H9 (cell line): ENCODE data around the gene WDR7. TPM values are rescaled to one million over a fixed set of nuclear protein-coding genes. Genes with fewer than 3 reads are reported as not detected.

Experiments
- DNase-seq: peaks from one replicate; pipeline ENCODE4 v3.0.0-alpha.2; 2017
- H2AFZ ChIP-seq: one replicate; pipeline ENCODE4 v1.6.1; 2013; ENCODE audit warnings: mild to moderate bottlenecking, low read length, control low read depth, moderate library complexity
- H2AK5ac ChIP-seq: 2 replicates; pipeline ENCODE4 v1.6.1; 2013; ENCODE audit warnings: low read length, control low read depth, mixed read lengths; ENCODE audit not compliant: insufficient read length
- H2BK120ac ChIP-seq: one replicate; pipeline ENCODE4 v1.6.1; 2013; ENCODE audit warnings: low read depth, mild to moderate bottlenecking, low read length, control low read depth, inconsistent platforms; ENCODE audit not compliant: poor library complexity, severe bottlenecking
- H2BK12ac ChIP-seq: 2 replicates; pipeline ENCODE4 v1.6.1; 2013; ENCODE audit warnings: low read length, control low read depth, mixed read lengths, low read depth; ENCODE audit not compliant: insufficient read length
- H2BK15ac ChIP-seq: 2 replicates; pipeline ENCODE4 v1.6.1; 2013; ENCODE audit warnings: low read depth, low read length, control low read depth
- H2BK20ac ChIP-seq: one replicate; pipeline ENCODE4 v1.6.1; 2013; ENCODE audit warnings: low read depth, mild to moderate bottlenecking, low read length, control low read depth, inconsistent platforms; ENCODE audit not compliant: poor library complexity, severe bottlenecking
- H2BK5ac ChIP-seq: 2 replicates; pipeline ENCODE4 v1.6.1; 2013; ENCODE audit warnings: low read length, control low read depth, mixed read lengths; ENCODE audit not compliant: insufficient read length
- H3K14ac ChIP-seq: 2 replicates; pipeline ENCODE4 v1.6.1; 2013; ENCODE audit warnings: low read length, control low read depth; ENCODE audit not compliant: insufficient read depth
- H3K18ac ChIP-seq: 2 replicates; pipeline ENCODE4 v1.6.1; 2013; ENCODE audit warnings: low read depth, mild to moderate bottlenecking, mixed read lengths, low read length, control low read depth; ENCODE audit not compliant: insufficient read length
- H3K23ac ChIP-seq: 2 replicates; pipeline ENCODE4 v1.6.1; 2013; ENCODE audit warnings: low read length, control low read depth, mixed read lengths, low read depth; ENCODE audit not compliant: insufficient read length
- H3K23me2 ChIP-seq: 2 replicates; pipeline ENCODE4 v1.6.1; 2013; ENCODE audit warnings: low read depth, mild to moderate bottlenecking, mixed read lengths, low read length, control low read depth; ENCODE audit not compliant: insufficient read length, poor library complexity, severe bottlenecking
- H3K27ac ChIP-seq: 2 replicates; pipeline ENCODE4 v1.5.1; 2013; ENCODE audit warnings: low read length, control low read depth, mixed read lengths, low read depth; ENCODE audit not compliant: insufficient read length
- H3K27me3 ChIP-seq: 2 replicates; pipeline ENCODE4 v1.6.1; 2013; ENCODE audit warnings: low read length, control low read depth, inconsistent platforms; ENCODE audit not compliant: insufficient read depth
- H3K4ac ChIP-seq: 2 replicates; pipeline ENCODE4 v1.6.1; 2013; ENCODE audit warnings: low read depth, mild to moderate bottlenecking, control low read depth, inconsistent platforms, low read length, moderate library complexity
- H3K4me1 ChIP-seq: 2 replicates; pipeline ENCODE4 v1.6.1; 2013; ENCODE audit warnings: low read length, control low read depth, inconsistent platforms; ENCODE audit not compliant: insufficient read depth
- H3K4me2 ChIP-seq: 2 replicates; pipeline ENCODE4 v1.6.1; 2013; ENCODE audit warnings: low read length, control low read depth, mixed read lengths; ENCODE audit not compliant: insufficient read length, insufficient read depth
- H3K56ac ChIP-seq: 2 replicates; pipeline ENCODE4 v1.6.1; 2013; ENCODE audit warnings: low read depth, mild to moderate bottlenecking, mixed read lengths, low read length, control low read depth; ENCODE audit not compliant: insufficient read length
- H3K79me1 ChIP-seq: 2 replicates; pipeline ENCODE4 v1.6.1; 2013; ENCODE audit warnings: low read depth, mild to moderate bottlenecking, moderate library complexity, low read length, control low read depth, inconsistent platforms; ENCODE audit not compliant: insufficient read depth, poor library complexity, severe bottlenecking
- H3K79me2 ChIP-seq: 2 replicates; pipeline ENCODE4 v1.6.1; 2013; ENCODE audit warnings: low read length, control low read depth, inconsistent platforms; ENCODE audit not compliant: insufficient read depth
- H3K9ac ChIP-seq: 2 replicates; pipeline ENCODE4 v1.6.1; 2013; ENCODE audit warnings: low read length, control low read depth, mixed read lengths; ENCODE audit not compliant: insufficient read length; ENCODE audit errors: extremely low read depth
- H3K9me3 ChIP-seq: one replicate; pipeline ENCODE4 v1.6.1; 2013; ENCODE audit warnings: low read depth, low read length, inconsistent platforms; ENCODE audit not compliant: control insufficient read depth
- H3T11ph ChIP-seq: one replicate; pipeline ENCODE4 v1.6.1; 2013; ENCODE audit warnings: mild to moderate bottlenecking, low read length, control low read depth, inconsistent platforms
- H4K20me1 ChIP-seq: one replicate; pipeline ENCODE4 v1.6.1; 2013; ENCODE audit not compliant: control insufficient read depth, insufficient read length, insufficient read depth
- H4K5ac ChIP-seq: 2 replicates; pipeline ENCODE4 v1.6.1; 2013; ENCODE audit warnings: low read depth, mild to moderate bottlenecking, mixed read lengths, low read length, control low read depth; ENCODE audit not compliant: insufficient read length
- H4K8ac ChIP-seq: replicated peaks from 2 replicates; pipeline ENCODE4 v1.6.1; 2013; ENCODE audit warnings: low read length, control low read depth, mixed read lengths, low read depth; ENCODE audit not compliant: insufficient read length
- H4K91ac ChIP-seq: 2 replicates; pipeline ENCODE4 v1.6.1; 2013; ENCODE audit warnings: low read depth, mild to moderate bottlenecking, moderate library complexity, mixed read lengths, low read length, control low read depth; ENCODE audit not compliant: insufficient read length
- H3K27ac Mint-ChIP-seq, 3 experiments: 2 replicates in 2 of 3; 3 replicates in 1 of 3; pipeline ENCODE4 v1.8.0; 2020 to 2021; ENCODE audit warnings: mixed read lengths in 3 of 3, mild to moderate bottlenecking in 1 of 3, moderate library complexity in 1 of 3
- H3K27me3 Mint-ChIP-seq: 2 replicates; pipeline ENCODE4 v1.8.0; 2021; ENCODE audit warnings: low read depth, mild to moderate bottlenecking, moderate library complexity, mixed read lengths
- H3K36me3 Mint-ChIP-seq, 3 experiments: 2 replicates in 2 of 3; 3 replicates in 1 of 3; pipeline ENCODE4 v1.8.0; 2020 to 2021; ENCODE audit warnings: low read depth in 3 of 3, mixed read lengths in 3 of 3; ENCODE audit not compliant: insufficient read depth in 1 of 3
- H3K4me1 Mint-ChIP-seq, 2 experiments: 2 replicates each; pipeline ENCODE4 v1.8.0; 2020; ENCODE audit warnings: mixed read lengths in 2 of 2
- H3K4me3 Mint-ChIP-seq, 2 experiments: 2 replicates in 1 of 2; 3 replicates in 1 of 2; pipeline ENCODE4 v1.8.0; 2020 to 2021; ENCODE audit warnings: mild to moderate bottlenecking in 2 of 2, mixed read lengths in 2 of 2, moderate library complexity in 1 of 2
- H3K9me3 Mint-ChIP-seq, 2 experiments: 2 replicates in 1 of 2; 3 replicates in 1 of 2; pipeline ENCODE4 v1.8.0; 2020; ENCODE audit warnings: mild to moderate bottlenecking in 2 of 2, mixed read lengths in 2 of 2, moderate library complexity in 1 of 2
- CTCF ChIP-seq: fragments of 200-600 bp; sonication (generic); conservative IDR thresholded peaks from 3 replicates; pipeline ENCODE4 v1.8.0; 2021; ENCODE audit warnings: antibody characterized with exemption, mild to moderate bottlenecking
- WGBS: extraction: QIAGEN DNeasy Blood & Tissue Kit; methylation state at CpG from one replicate; pipeline ENCODE4 v1.1.7; 2013; ENCODE audit warnings: missing lambda C conversion rate, low lambda C conversion rate, mixed read lengths; ENCODE audit not compliant: insufficient read length; ENCODE audit errors: extremely low coverage; 5-methylcytosine and 5-hydroxymethylcytosine counted together
- total RNA-seq: library from RNA; stranded (reverse); gene quantifications from 2 replicates; pipeline ENCODE4 v1.2.1, GENCODE V29; 2021

Gene WDR7
- total RNA-seq, 1 experiment from 2014 or later, result 14.8 TPM

- no peaks in the 10 kb centered on the region; a peak in 1 of 5 replicates for H3K9me3 Mint-ChIP-seq
- H4K91ac ChIP-seq, result no peak overlapping the region
- peaks cover 5 to 9% of the 10 kb centered on the region in 2 experiments for H3K4me1 Mint-ChIP-seq
- H2AK5ac ChIP-seq, result no peak overlapping the region
- H3K27ac Mint-ChIP-seq, result peak overlapping the region in 2 of 3 experiments; percentile 40 to 69; a peak in 3 of 7 replicates
- H2BK12ac ChIP-seq, result no peak overlapping the region
- H2BK20ac ChIP-seq, result no peak overlapping the region
- H2BK15ac ChIP-seq, result no peak overlapping the region
- no peak overlapping the region for H3K9ac ChIP-seq
- H3K27me3 ChIP-seq, result no peaks in the 10 kb centered on the region
- H3K23ac ChIP-seq, result no peak overlapping the region
- H3K27me3 Mint-ChIP-seq, result no peaks in the 10 kb centered on the region
- H3K36me3 Mint-ChIP-seq, result no peaks in the 10 kb centered on the region
- H2AFZ ChIP-seq, result no peak overlapping the region
- H3K56ac ChIP-seq, result no peak overlapping the region
- H3K23me2 ChIP-seq, result no peaks in the 10 kb centered on the region
- no peak overlapping the region for H3K14ac ChIP-seq
- H2BK120ac ChIP-seq, result no peak overlapping the region
- WGBS, result no CpG with 5 or more reads among the region's 4 CpGs
- TF ChIP-seq CTCF, result no peak
- H3K79me1 ChIP-seq, result no peaks in the 10 kb centered on the region
- H2BK5ac ChIP-seq, result no peak overlapping the region
- H3K4ac ChIP-seq, result no peak overlapping the region
- no peak overlapping the region for H3K18ac ChIP-seq
- no peaks in the 10 kb centered on the region for H4K20me1 ChIP-seq
- no peak overlapping the region for H3K4me3 Mint-ChIP-seq
- H4K5ac ChIP-seq, result no peak overlapping the region
- H4K8ac ChIP-seq, result no peak overlapping the region
- H3T11ph ChIP-seq, result no peak overlapping the region
- H3K9me3 ChIP-seq, result no peaks in the 10 kb centered on the region
- no peak for DNase-seq
- no peak overlapping the region for H3K4me2 ChIP-seq
- H3K79me2 ChIP-seq, result no peaks in the 10 kb centered on the region
- H3K27ac ChIP-seq, result no peak overlapping the region
- H3K4me1 ChIP-seq, result peaks cover under 1% of the 10 kb centered on the region; the same call in 1 of the 2 replicates
Observed at GRCh38 chr18:56913941-56914340, 262.8 kb downstream of the WDR7 start.
